Measurements from ENCODE around the gene GRIA4.
"Not testable (repeated sequence)": the region's sequence is repeated elsewhere in the genome, so short reads cannot be mapped to it uniquely, and the experiment has no call there.

GRCh38 chr11:106003094-106003493, 393.2 kb downstream of the GRIA4 start:
- not testable (repeated sequence) for TF ChIP-seq CTCF, POLR2A (IDR thresholded peaks at IDR 0.05)

Measured in uterus (tissue), 2 donors.